GM12878 (cell line): ENCODE measurements around the gene FOXP4.

Experiments
- CHD1 ChIP-seq: IDR thresholded peaks from 2 replicates; pipeline ENCODE4 v1.6.1; 2012; ENCODE audit warnings: low read depth, low read length, improper control_type of control experiment
- NR2C2 ChIP-seq: IDR thresholded peaks from 2 replicates; pipeline ENCODE4 v1.6.1; 2011; ENCODE audit warnings: borderline replicate concordance, low read depth; ENCODE audit not compliant: control insufficient read depth, insufficient read length
- POLR2A ChIP-seq: IDR thresholded peaks from 2 replicates; pipeline ENCODE4 v1.6.1; 2011; ENCODE audit warnings: low read depth, mild to moderate bottlenecking, low read length

- TF ChIP-seq NR2C2 (no peak), CHD1 (no peak), POLR2A (no peak)
These were observed 906 bp upstream of the FOXP4 start for GRCh38 chr6:41545247-41545702.
